GM23338 (cell line): ENCODE results near the gene KRT74. TPM values are rescaled to one million over a fixed set of nuclear protein-coding genes. Genes with fewer than 3 reads are reported as not detected.

Experiments used
- JUNB ChIP-seq: IDR thresholded peaks from one replicate; pipeline ENCODE4 v1.6.1; 2016; ENCODE audit warnings: antibody characterized with exemption; ENCODE audit not compliant: unreplicated experiment
- POLR2AphosphoS5 ChIP-seq: IDR thresholded peaks from 2 replicates; pipeline ENCODE4 v1.6.1; 2016; ENCODE audit warnings: antibody characterized with exemption, low read depth
- REST ChIP-seq: IDR thresholded peaks from one replicate; pipeline ENCODE4 v1.6.1; 2018; ENCODE audit warnings: antibody characterized with exemption; ENCODE audit not compliant: unreplicated experiment
- ZNF114 ChIP-seq: fragments of 250-450 bp; sonication (Bioruptor Pico); IDR thresholded peaks from 2 replicates; pipeline ENCODE4 v1.5.0; 2020; ENCODE audit warnings: mild to moderate bottlenecking, moderate library complexity
- ZNF331 ChIP-seq: fragments of 250-450 bp; sonication (Bioruptor Pico); IDR thresholded peaks from 2 replicates; pipeline ENCODE4 v1.5.0; 2020; ENCODE audit warnings: low read depth, mild to moderate bottlenecking, moderate library complexity
- ZNF462 ChIP-seq: fragments of 250-450 bp; sonication (Bioruptor Pico); IDR thresholded peaks from 2 replicates; pipeline ENCODE4 v1.5.0; 2020; ENCODE audit warnings: mild to moderate bottlenecking, moderate library complexity
- polyA plus RNA-seq: library from polyadenylated mRNA; unstranded; fragments of >200 nt; fragmentation: Nextera tagmentation; extraction: Ambion mirVana; gene quantifications from 2 replicates; pipeline ENCODE4 v1.2.1, GENCODE V29; 2016
- total RNA-seq: library from RNA; depleted of rRNA; stranded (reverse); fragments of >200 nt; shearing (Covaris generic); gene quantifications from 2 replicates; pipeline ENCODE4 v1.2.3, GENCODE V29; 2014

Gene KRT74
- total and polyA plus RNA-seq, 2 experiments from 2014 or later = not detected

- TF ChIP-seq REST = no peak
- TF ChIP-seq ZNF462 (CRISPR knock-in tag) = no peak
- no peak for TF ChIP-seq ZNF114
- TF ChIP-seq POLR2AphosphoS5 = no peak
- TF ChIP-seq JUNB = no peak
- TF ChIP-seq ZNF331 (CRISPR knock-in tag) = no peak
Observed at GRCh38 chr12:52612431-52613383, 39.1 kb upstream of the KRT74 start (continued).
